ENCODE measurements around the gene RAPGEF2. TPM values are rescaled to one million over a fixed set of nuclear protein-coding genes. Genes with fewer than 3 reads are reported as not detected.

The RAPGEF2 gene
- total and polyA plus RNA-seq, 2 experiments from 2014 or later: 10.2 to 63.1 TPM

- Histone ChIP-seq H4K20me1 (replicated peaks; ENCODE audit: insufficient read depth) (peaks cover 12% of the 10 kb centered on the region; the same call in 1 of the 2 replicates), H3K4me2 (no peak overlapping the region), H3K27me3 (ENCODE audit: insufficient read depth) (no peaks in the 10 kb centered on the region), H3K79me2 (replicated peaks; ENCODE audit: insufficient read depth) (peaks cover 98% of the 10 kb centered on the region), H3K36me3 (ENCODE audit: insufficient read depth) (no peaks in the 10 kb centered on the region), H3K4me3 (no peak overlapping the region), H3F3A (replicated peaks; ENCODE audit: low read depth) (no peaks in the 10 kb centered on the region), H3K27ac (ENCODE audit: low read depth) (no peak overlapping the region), H2AFZ (no peak overlapping the region), H3K4me1 (ENCODE audit: insufficient read depth) (peaks cover 13% of the 10 kb centered on the region; the same call in 1 of the 2 replicates), H3K9me2 (ENCODE audit: insufficient read depth) (no peaks in the 10 kb centered on the region)
- DNase-seq (ENCODE audit: low spot score) (no peak), ATAC-seq (no peak)
- TF ChIP-seq, protein P1, sequence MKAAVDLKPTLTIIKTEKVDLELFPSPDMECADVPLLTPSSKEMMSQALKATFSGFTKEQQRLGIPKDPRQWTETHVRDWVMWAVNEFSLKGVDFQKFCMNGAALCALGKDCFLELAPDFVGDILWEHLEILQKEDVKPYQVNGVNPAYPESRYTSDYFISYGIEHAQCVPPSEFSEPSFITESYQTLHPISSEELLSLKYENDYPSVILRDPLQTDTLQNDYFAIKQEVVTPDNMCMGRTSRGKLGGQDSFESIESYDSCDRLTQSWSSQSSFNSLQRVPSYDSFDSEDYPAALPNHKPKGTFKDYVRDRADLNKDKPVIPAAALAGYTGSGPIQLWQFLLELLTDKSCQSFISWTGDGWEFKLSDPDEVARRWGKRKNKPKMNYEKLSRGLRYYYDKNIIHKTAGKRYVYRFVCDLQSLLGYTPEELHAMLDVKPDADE (IDR thresholded peaks at IDR 0.05): no peak
- TF ChIP-seq JUNB (IDR thresholded peaks at IDR 0.05; ENCODE audit: unreplicated experiment): no peak
- TF ChIP-seq, protein P2, sequence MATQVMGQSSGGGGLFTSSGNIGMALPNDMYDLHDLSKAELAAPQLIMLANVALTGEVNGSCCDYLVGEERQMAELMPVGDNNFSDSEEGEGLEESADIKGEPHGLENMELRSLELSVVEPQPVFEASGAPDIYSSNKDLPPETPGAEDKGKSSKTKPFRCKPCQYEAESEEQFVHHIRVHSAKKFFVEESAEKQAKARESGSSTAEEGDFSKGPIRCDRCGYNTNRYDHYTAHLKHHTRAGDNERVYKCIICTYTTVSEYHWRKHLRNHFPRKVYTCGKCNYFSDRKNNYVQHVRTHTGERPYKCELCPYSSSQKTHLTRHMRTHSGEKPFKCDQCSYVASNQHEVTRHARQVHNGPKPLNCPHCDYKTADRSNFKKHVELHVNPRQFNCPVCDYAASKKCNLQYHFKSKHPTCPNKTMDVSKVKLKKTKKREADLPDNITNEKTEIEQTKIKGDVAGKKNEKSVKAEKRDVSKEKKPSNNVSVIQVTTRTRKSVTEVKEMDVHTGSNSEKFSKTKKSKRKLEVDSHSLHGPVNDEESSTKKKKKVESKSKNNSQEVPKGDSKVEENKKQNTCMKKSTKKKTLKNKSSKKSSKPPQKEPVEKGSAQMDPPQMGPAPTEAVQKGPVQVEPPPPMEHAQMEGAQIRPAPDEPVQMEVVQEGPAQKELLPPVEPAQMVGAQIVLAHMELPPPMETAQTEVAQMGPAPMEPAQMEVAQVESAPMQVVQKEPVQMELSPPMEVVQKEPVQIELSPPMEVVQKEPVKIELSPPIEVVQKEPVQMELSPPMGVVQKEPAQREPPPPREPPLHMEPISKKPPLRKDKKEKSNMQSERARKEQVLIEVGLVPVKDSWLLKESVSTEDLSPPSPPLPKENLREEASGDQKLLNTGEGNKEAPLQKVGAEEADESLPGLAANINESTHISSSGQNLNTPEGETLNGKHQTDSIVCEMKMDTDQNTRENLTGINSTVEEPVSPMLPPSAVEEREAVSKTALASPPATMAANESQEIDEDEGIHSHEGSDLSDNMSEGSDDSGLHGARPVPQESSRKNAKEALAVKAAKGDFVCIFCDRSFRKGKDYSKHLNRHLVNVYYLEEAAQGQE (IDR thresholded peaks at IDR 0.05; ENCODE audit: unreplicated experiment): no peak
- TF ChIP-seq, protein P3, sequence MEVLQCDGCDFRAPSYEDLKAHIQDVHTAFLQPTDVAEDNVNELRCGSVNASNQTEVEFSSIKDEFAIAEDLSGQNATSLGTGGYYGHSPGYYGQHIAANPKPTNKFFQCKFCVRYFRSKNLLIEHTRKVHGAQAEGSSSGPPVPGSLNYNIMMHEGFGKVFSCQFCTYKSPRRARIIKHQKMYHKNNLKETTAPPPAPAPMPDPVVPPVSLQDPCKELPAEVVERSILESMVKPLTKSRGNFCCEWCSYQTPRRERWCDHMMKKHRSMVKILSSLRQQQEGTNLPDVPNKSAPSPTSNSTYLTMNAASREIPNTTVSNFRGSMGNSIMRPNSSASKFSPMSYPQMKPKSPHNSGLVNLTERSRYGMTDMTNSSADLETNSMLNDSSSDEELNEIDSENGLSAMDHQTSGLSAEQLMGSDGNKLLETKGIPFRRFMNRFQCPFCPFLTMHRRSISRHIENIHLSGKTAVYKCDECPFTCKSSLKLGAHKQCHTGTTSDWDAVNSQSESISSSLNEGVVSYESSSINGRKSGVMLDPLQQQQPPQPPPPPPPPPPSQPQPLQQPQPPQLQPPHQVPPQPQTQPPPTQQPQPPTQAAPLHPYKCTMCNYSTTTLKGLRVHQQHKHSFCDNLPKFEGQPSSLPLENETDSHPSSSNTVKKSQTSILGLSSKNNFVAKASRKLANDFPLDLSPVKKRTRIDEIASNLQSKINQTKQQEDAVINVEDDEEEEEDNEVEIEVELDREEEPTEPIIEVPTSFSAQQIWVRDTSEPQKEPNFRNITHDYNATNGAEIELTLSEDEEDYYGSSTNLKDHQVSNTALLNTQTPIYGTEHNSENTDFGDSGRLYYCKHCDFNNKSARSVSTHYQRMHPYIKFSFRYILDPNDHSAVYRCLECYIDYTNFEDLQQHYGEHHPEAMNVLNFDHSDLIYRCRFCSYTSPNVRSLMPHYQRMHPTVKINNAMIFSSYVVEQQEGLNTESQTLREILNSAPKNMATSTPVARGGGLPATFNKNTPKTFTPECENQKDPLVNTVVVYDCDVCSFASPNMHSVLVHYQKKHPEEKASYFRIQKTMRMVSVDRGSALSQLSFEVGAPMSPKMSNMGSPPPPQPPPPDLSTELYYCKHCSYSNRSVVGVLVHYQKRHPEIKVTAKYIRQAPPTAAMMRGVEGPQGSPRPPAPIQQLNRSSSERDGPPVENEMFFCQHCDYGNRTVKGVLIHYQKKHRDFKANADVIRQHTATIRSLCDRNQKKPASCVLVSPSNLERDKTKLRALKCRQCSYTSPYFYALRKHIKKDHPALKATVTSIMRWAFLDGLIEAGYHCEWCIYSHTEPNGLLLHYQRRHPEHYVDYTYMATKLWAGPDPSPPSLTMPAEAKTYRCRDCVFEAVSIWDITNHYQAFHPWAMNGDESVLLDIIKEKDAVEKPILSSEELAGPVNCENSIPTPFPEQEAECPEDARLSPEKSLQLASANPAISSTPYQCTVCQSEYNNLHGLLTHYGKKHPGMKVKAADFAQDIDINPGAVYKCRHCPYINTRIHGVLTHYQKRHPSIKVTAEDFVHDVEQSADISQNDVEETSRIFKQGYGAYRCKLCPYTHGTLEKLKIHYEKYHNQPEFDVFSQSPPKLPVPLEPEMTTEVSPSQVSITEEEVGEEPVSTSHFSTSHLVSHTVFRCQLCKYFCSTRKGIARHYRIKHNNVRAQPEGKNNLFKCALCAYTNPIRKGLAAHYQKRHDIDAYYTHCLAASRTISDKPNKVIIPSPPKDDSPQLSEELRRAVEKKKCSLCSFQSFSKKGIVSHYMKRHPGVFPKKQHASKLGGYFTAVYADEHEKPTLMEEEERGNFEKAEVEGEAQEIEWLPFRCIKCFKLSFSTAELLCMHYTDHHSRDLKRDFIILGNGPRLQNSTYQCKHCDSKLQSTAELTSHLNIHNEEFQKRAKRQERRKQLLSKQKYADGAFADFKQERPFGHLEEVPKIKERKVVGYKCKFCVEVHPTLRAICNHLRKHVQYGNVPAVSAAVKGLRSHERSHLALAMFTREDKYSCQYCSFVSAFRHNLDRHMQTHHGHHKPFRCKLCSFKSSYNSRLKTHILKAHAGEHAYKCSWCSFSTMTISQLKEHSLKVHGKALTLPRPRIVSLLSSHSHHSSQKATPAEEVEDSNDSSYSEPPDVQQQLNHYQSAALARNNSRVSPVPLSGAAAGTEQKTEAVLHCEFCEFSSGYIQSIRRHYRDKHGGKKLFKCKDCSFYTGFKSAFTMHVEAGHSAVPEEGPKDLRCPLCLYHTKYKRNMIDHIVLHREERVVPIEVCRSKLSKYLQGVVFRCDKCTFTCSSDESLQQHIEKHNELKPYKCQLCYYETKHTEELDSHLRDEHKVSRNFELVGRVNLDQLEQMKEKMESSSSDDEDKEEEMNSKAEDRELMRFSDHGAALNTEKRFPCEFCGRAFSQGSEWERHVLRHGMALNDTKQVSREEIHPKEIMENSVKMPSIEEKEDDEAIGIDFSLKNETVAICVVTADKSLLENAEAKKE (CRISPR knock-in tag; IDR thresholded peaks at IDR 0.05): no peak
- TF ChIP-seq ZNF331 (CRISPR knock-in tag; IDR thresholded peaks at IDR 0.05; ENCODE audit: low read depth): no peak
- TF ChIP-seq STAT1 (IDR thresholded peaks at IDR 0.05; ENCODE audit: unreplicated experiment): no peak
- no peak for TF ChIP-seq NANOG (IDR thresholded peaks at IDR 0.05; ENCODE audit: borderline replicate concordance)
- no peak for TF ChIP-seq EZH2phosphoT487 (IDR thresholded peaks at IDR 0.05; ENCODE audit: unreplicated experiment)
- no peak for TF ChIP-seq ZNF114 (CRISPR knock-in tag; IDR thresholded peaks at IDR 0.05)
- H3K36me3 Mint-ChIP-seq (ENCODE audit: low read depth): no peaks in the 10 kb centered on the region
- peaks cover under 1% of the 10 kb centered on the region for H3K27me3 Mint-ChIP-seq (ENCODE audit: insufficient read depth, low read depth, poor library complexity)
- no peak overlapping the region for H3K4me3 Mint-ChIP-seq
- no peaks in the 10 kb centered on the region for H3K9me3 Mint-ChIP-seq
- no peak overlapping the region for H3K27ac Mint-ChIP-seq
- H3K4me1 Mint-ChIP-seq: peaks cover 30% of the 10 kb centered on the region
Measured at GRCh38 chr4:159142241-159142640, 39.4 kb downstream of the RAPGEF2 start.
